GM12873 (cell line): Measurements from ENCODE around the gene CHD6.

Source experiments
- TF ChIP-seq, protein P1 (sequence below): IDR thresholded peaks from 2 replicates; pipeline ENCODE4 v1.5.1; 2012; ENCODE audit warnings: low read depth, mild to moderate bottlenecking, moderate library complexity, low read length, control low read depth; ENCODE audit not compliant: insufficient read depth; ENCODE audit errors: missing control alignments

CHD6 gene

DNA sequence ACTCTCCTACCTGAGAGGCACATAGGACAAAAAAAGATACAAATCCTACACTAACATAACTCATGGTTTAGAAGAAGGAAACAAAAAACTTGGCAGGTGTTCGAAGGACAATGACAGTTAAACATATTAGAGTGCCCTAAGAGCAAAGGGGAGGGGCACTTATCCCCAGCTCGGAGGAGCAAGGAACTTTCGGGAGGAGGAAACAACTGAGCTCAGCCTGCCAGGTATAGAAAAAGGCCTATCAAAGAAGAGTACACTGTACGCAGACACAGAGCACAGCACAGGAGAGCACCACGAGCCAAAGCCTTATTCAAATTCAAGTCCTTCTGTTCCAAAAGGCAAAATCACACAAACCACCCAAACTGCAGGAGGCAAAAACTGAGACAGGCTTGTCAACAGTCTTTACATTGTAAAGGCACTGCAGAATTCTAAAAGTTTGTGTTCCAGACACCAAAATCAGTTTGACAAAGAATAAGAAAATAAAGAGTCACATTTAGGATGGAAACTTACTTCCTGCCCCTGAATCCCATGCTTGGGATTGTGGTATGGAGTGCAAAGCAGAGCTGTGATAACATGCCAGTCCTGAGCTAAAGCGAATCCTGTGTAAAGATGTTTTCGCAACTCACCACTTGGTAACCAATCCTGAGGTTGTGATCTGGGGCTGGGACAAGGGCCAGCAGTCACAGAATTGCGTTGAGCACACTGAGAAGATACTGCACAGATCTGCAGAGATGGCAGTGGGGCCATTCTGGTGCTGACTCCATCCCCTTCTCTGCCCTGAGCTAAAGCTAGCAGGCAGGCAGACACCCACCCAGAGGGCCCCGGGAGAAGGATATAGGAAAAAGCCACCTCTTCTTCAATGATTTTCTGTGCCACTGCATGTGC lies 108.6 kb downstream of the CHD6 start:
- TF ChIP-seq, protein P1, sequence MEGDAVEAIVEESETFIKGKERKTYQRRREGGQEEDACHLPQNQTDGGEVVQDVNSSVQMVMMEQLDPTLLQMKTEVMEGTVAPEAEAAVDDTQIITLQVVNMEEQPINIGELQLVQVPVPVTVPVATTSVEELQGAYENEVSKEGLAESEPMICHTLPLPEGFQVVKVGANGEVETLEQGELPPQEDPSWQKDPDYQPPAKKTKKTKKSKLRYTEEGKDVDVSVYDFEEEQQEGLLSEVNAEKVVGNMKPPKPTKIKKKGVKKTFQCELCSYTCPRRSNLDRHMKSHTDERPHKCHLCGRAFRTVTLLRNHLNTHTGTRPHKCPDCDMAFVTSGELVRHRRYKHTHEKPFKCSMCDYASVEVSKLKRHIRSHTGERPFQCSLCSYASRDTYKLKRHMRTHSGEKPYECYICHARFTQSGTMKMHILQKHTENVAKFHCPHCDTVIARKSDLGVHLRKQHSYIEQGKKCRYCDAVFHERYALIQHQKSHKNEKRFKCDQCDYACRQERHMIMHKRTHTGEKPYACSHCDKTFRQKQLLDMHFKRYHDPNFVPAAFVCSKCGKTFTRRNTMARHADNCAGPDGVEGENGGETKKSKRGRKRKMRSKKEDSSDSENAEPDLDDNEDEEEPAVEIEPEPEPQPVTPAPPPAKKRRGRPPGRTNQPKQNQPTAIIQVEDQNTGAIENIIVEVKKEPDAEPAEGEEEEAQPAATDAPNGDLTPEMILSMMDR: no peak

DNA sequence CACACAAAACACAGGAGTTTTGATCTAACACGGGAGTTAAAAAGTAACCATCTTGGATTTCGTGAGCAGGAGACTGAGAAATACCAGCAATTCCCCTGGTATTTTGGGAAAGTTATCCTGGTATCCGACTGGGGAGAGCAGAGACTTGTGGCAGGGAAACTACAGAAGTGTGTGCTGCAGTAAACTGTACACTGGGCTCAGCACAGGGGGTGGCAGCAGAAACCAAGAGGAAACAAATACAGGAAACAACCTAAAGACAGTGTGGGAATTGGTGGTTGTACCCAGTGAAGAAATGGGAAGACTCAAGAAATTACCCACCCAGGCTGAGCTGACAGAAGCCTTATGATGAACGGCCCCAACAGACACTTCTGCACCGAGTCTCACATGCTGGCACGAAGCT lies 109.8 kb downstream of the CHD6 start:
- TF ChIP-seq, protein P1: no peak

DNA sequence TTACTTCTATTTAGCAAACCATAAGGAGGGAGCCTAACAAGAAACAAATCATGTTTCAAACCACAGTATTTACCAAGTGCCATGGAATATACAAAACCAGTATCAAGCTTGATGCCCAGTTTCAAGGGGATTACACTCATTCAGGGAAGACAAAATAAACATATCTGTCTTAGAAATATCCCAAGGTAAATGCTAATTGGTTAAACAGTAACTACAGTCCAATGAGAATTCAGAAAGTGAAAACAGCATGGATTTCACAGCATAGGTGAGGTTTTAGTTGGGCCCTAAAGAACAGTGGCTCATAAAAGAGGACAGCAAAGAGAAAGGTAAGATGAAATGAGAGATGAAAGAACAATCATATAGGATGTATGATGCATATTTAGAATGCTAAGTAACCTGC lies 110.3 kb downstream of the CHD6 start:
- TF ChIP-seq, protein P1: no peak

DNA sequence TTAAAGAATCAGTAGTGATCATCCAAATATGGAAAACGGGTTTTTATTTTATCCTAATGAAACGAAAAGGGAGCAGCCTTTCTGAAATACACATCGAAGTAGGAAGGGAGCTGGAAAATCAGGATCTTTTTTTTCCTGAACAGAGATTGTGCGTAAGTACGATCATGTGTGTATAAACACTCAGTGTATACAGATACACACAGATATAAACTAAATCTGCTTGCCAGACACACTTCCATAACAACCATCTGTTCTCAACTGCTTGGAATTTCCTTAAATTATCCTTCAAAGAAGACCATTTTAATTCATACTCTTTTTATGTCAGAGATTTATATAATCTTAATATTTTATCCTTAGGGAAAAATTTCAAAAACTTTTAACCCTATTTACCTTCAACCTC lies 110.7 kb downstream of the CHD6 start:
- TF ChIP-seq, protein P1: no peak

DNA sequence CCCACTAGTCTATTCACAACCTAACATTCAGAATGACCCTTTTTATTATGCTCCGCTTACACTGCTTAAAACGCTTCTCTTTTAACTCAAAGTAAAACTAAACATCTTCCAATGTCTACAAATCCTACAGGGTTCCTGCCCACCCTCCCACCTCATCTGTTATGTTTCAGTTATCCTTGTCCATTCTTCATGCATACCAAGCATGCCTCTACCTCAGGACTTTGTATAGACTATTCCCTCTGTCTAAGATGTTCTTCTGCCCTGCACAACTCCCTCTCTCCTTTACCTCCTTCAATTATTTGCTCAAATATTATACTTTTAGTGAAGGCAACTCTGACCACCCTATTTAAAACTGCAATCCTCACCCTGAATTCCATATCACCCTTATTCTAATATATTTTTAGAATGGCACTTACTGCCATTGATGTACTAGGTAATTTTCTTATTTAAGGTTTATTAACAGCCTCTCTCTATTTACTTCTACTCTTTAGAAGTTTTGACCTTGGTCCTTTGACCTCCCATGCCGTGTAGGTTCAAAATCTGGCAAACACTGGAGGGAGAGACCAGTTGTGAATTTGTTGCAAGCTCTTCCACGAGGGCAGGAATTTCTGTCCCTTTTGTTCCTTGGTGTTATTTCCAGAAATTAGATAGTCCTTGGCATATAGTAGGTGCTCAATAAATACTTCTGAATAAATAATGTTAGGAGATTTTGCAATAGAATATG lies 111.8 kb downstream of the CHD6 start:
- TF ChIP-seq, protein P1: no peak

DNA sequence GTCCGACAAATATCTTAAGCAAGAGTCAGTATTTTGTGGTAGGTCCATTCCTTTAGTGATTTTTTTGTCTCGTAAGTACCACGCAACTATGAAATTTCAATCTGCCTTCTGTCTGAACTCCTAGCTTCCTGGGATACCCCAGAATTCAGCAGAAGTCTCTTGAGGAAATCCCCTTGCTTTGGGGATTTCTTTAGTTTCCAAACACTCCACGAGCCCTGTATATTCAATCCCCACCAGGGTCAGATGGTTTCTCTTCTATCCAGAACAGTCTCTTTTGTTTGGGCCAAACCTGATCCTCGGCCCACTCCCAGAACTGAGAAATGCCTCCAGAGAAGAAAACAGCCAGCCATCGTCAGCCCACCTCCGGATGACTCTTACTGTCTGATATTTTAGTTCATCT lies 113.0 kb downstream of the CHD6 start:
- TF ChIP-seq, protein P1: no peak

DNA sequence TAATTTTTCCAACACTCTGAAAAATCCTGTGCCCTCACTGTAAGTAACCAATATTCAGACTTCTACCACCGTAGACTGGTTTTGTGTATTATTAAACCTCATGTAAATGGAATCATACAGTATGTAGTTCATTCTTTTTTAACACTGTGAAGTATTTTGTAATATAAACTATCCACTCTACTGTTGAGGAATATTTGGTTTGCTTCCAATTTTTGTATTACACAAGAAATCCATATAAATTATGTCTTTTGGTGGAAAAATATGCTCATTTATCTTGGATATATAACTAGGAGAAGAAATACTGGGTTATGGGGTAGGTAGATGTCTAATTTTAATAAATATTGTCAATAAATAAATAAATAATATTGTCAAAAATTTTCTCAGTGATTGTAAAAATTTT lies 116.8 kb downstream of the CHD6 start:
- TF ChIP-seq, protein P1: no peak
